GM19463 (cell line): ENCODE results near the gene TMOD2.

Source experiments
- ATAC-seq: cut with Tn5 transposase; IDR thresholded peaks from one replicate; pipeline ENCODE4 v1.9.1; 2021; ENCODE audit warnings: mild to moderate bottlenecking, moderate library complexity; ENCODE audit not compliant: unreplicated experiment

The TMOD2 gene

GRCh38 chr15:51750792-51751696 lies at the start of gene TMOD2:
Gene TMOD2, plus strand, starts transcription at chr15:51751597. Its CDS starts 14,845 bp downstream, at chr15:51766442.
- ATAC-seq: peak; percentile 75

GRCh38 chr15:51702710-51703109 lies 48.7 kb upstream of the TMOD2 start:
- no peak for ATAC-seq

GRCh38 chr15:51706291-51706690 lies 45.1 kb upstream of the TMOD2 start:
- no peak for ATAC-seq

- ATAC-seq: no peak
Observed at GRCh38 chr15:51706926-51707608, 44.3 kb upstream of the TMOD2 start.

- ATAC-seq: no peak
Observed at GRCh38 chr15:51708013-51708412, 43.4 kb upstream of the TMOD2 start.

GRCh38 chr15:51709031-51709430 lies 42.4 kb upstream of the TMOD2 start:
- ATAC-seq: no peak

- ATAC-seq: no peak
Observed at GRCh38 chr15:51714162-51714561, 37.2 kb upstream of the TMOD2 start.

GRCh38 chr15:51714911-51715310 lies 36.5 kb upstream of the TMOD2 start:
- ATAC-seq: no peak

- ATAC-seq: no peak
Observed at GRCh38 chr15:51718219-51718618, 33.2 kb upstream of the TMOD2 start.

GRCh38 chr15:51718746-51719145 lies 32.7 kb upstream of the TMOD2 start:
- no peak for ATAC-seq

- ATAC-seq: no peak
Observed at GRCh38 chr15:51720201-51720995, 31.0 kb upstream of the TMOD2 start.

- no peak for ATAC-seq
Observed at GRCh38 chr15:51721199-51721960, 30.0 kb upstream of the TMOD2 start.

- ATAC-seq: no peak
Observed at GRCh38 chr15:51724199-51724598, 27.2 kb upstream of the TMOD2 start.

GRCh38 chr15:51724673-51725072 lies 26.7 kb upstream of the TMOD2 start:
- no peak for ATAC-seq

GRCh38 chr15:51726302-51727073 lies 24.9 kb upstream of the TMOD2 start:
- peak; percentile 91 for ATAC-seq

- no peak for ATAC-seq
Observed at GRCh38 chr15:51727141-51727897, 24.1 kb upstream of the TMOD2 start.

- ATAC-seq: peak; percentile 53
Observed at GRCh38 chr15:51731549-51732267, 19.7 kb upstream of the TMOD2 start.

- no peak for ATAC-seq
Observed at GRCh38 chr15:51732646-51733045, 18.8 kb upstream of the TMOD2 start.
